Measurements from ENCODE around the gene NOA1.

The NOA1 gene

GRCh38 chr4:56977321-56978012 lies at the start of gene NOA1:
Gene NOA1, minus strand, starts transcription at chr4:56977606. Its CDS starts 21 bp downstream, at chr4:56977585.
- no peak for TF ChIP-seq CTCF (IDR thresholded peaks at IDR 0.05)

- no peak for TF ChIP-seq CTCF (IDR thresholded peaks at IDR 0.05)
These were observed 45.7 kb upstream of the NOA1 start for GRCh38 chr4:57023104-57023503.

- TF ChIP-seq CTCF (IDR thresholded peaks at IDR 0.05): no peak
These were observed 43.2 kb upstream of the NOA1 start for GRCh38 chr4:57020467-57021101.

GRCh38 chr4:57018980-57019379 lies 41.6 kb upstream of the NOA1 start:
- TF ChIP-seq CTCF (IDR thresholded peaks at IDR 0.05): no peak

GRCh38 chr4:57013543-57014120 lies 36.2 kb upstream of the NOA1 start:
- TF ChIP-seq CTCF (IDR thresholded peaks at IDR 0.05): no peak

GRCh38 chr4:56999751-57000150 lies 22.3 kb upstream of the NOA1 start:
- TF ChIP-seq CTCF (IDR thresholded peaks at IDR 0.05): no peak

GRCh38 chr4:56995525-56995924 lies 18.1 kb upstream of the NOA1 start:
- no peak for TF ChIP-seq CTCF (IDR thresholded peaks at IDR 0.05)
